ACHN (cell line): Measurements from ENCODE around the gene TMC3.

Experiments
- DNase-seq: peaks from one replicate; pipeline ENCODE4 v3.0.0-alpha.2; 2015
- in situ Hi-C: cut with HindIII; loops from 2 replicates; pipeline ENCODE4 v1.10.0; 2017; ENCODE audit warnings: low sequenced_read_pairs, low pct_ligation_motif_present, low pct_unique_long_range_greater_than_20kb

Gene TMC3

GRCh38 chr15:81387621-81388435 lies 13.8 kb upstream of the TMC3 start:
- in situ Hi-C loops: no loop called here
- no peak for DNase-seq

GRCh38 chr15:81386947-81387346 lies 12.9 kb upstream of the TMC3 start:
- no peak for DNase-seq
- in situ Hi-C loops: no loop called here

- in situ Hi-C loops: no loop called here
- DNase-seq: no peak
Observed at GRCh38 chr15:81385721-81386076, 11.7 kb upstream of the TMC3 start.

- in situ Hi-C loops: no loop called here
- DNase-seq: no peak
Observed at GRCh38 chr15:81384891-81385720, 11.1 kb upstream of the TMC3 start.

- DNase-seq: no peak
- in situ Hi-C loops: no loop called here
Observed at GRCh38 chr15:81381720-81382119, 7.7 kb upstream of the TMC3 start.

- DNase-seq: no peak
- in situ Hi-C loops: no loop called here
Observed at GRCh38 chr15:81380668-81381067, 6.7 kb upstream of the TMC3 start.

- no peak for DNase-seq
- in situ Hi-C loops: no loop called here
Observed at GRCh38 chr15:81380203-81380602, 6.2 kb upstream of the TMC3 start.

GRCh38 chr15:81379269-81379668 lies 5.3 kb upstream of the TMC3 start:
- in situ Hi-C loops: no loop called here
- DNase-seq: no peak

GRCh38 chr15:81378443-81378842 lies 4.4 kb upstream of the TMC3 start:
- no peak for DNase-seq
- in situ Hi-C loops: no loop called here

GRCh38 chr15:81377871-81378270 lies 3.9 kb upstream of the TMC3 start:
- DNase-seq: no peak
- in situ Hi-C loops: no loop called here

- DNase-seq: no peak
- in situ Hi-C loops: no loop called here
Observed at GRCh38 chr15:81376231-81376630, 2.2 kb upstream of the TMC3 start.

GRCh38 chr15:81375461-81375860 lies 1.4 kb upstream of the TMC3 start:
- no peak for DNase-seq
- in situ Hi-C loops: no loop called here

- in situ Hi-C loops: no loop called here
Observed at GRCh38 chr15:81373176-81373575, 837 bp downstream of the TMC3 start.

GRCh38 chr15:81372575-81372974 lies 1.4 kb downstream of the TMC3 start:
- in situ Hi-C loops: no loop called here
- no peak for DNase-seq

More at GRCh38 chr15:81373176-81373575, 837 bp downstream of the TMC3 start:
- DNase-seq: no peak

- no peak for DNase-seq
- in situ Hi-C loops: no loop called here
Observed at GRCh38 chr15:81363718-81364500, 10.1 kb downstream of the TMC3 start.

GRCh38 chr15:81363276-81363675 lies 10.7 kb downstream of the TMC3 start:
- no peak for DNase-seq
- in situ Hi-C loops: no loop called here

- in situ Hi-C loops: no loop called here
Observed at GRCh38 chr15:81362790-81363189, 11.2 kb downstream of the TMC3 start.

GRCh38 chr15:81361891-81362290 lies 12.1 kb downstream of the TMC3 start:
- DNase-seq: no peak
- in situ Hi-C loops: no loop called here

More at GRCh38 chr15:81362790-81363189, 11.2 kb downstream of the TMC3 start:
- no peak for DNase-seq

GRCh38 chr15:81360491-81360890 lies 13.5 kb downstream of the TMC3 start:
- in situ Hi-C loops: no loop called here
- DNase-seq: no peak
